OCI-LY3 (cell line): ENCODE data around the gene SLC2A6.

Source experiments
- H2AFZ ChIP-seq: fragments of 200-600, 300-600 bp; shearing (Covaris generic); 2 replicates; pipeline ENCODE4 v1.6.0; 2014; ENCODE audit warnings: antibody characterized with exemption, low read depth, low read length
- H3K27ac ChIP-seq: fragments of 200-600, 300-600 bp; sonication (generic); 2 replicates; pipeline ENCODE4 v1.5.1; 2014; ENCODE audit warnings: mild to moderate bottlenecking, low read length, moderate library complexity, mixed read lengths
- H3K27me3 ChIP-seq: fragments of 200-600, 300-600 bp; sonication (generic); 2 replicates; pipeline ENCODE4 v1.6.1; 2014; ENCODE audit warnings: low read depth, low read length, mixed read lengths
- H3K36me3 ChIP-seq: fragments of 200-600, 300-600 bp; sonication (generic); replicated peaks from 2 replicates; pipeline ENCODE3; 2014; ENCODE audit warnings: low read depth, low read length, mixed read lengths
- H3K4me1 ChIP-seq: fragments of 300-600, 200-600 bp; sonication (generic); 2 replicates; pipeline ENCODE4 v1.6.1; 2014; ENCODE audit warnings: low read length, mixed read lengths
- H3K4me2 ChIP-seq: fragments of 200-600, 300-600 bp; sonication (generic); 2 replicates; pipeline ENCODE4 v1.6.1; 2014; ENCODE audit warnings: low read length, mixed read lengths
- H3K4me3 ChIP-seq: fragments of 300-600, 200-600 bp; sonication (generic); 2 replicates; pipeline ENCODE4 v1.5.1; 2014; ENCODE audit warnings: antibody characterized with exemption, mild to moderate bottlenecking, low read length, moderate library complexity
- H3K79me2 ChIP-seq: fragments of 300-600, 200-600 bp; shearing (Covaris generic); 2 replicates; pipeline ENCODE4 v1.6.1; 2014; ENCODE audit warnings: mild to moderate bottlenecking, low read length, mixed read lengths
- H3K9ac ChIP-seq: fragments of 300-600, 200-600 bp; shearing (Covaris generic); 2 replicates; pipeline ENCODE4 v1.6.0; 2014; ENCODE audit warnings: mild to moderate bottlenecking, low read length, moderate library complexity
- H3K9me3 ChIP-seq: fragments of 200-600, 300-600 bp; shearing (Covaris generic); 2 replicates; pipeline ENCODE4 v1.6.1; 2014; ENCODE audit warnings: low read length, mixed read lengths; ENCODE audit not compliant: insufficient read depth
- H4K20me1 ChIP-seq: fragments of 200-600, 300-600 bp; sonication (generic); 2 replicates; pipeline ENCODE4 v1.6.1; 2016; ENCODE audit warnings: low read length, mixed read lengths; ENCODE audit not compliant: insufficient read depth
- CTCF ChIP-seq: fragments of 200-600, 300-600 bp; sonication (generic); IDR thresholded peaks from 2 replicates; pipeline ENCODE4 v1.5.1; 2014; ENCODE audit warnings: antibody characterized with exemption, low read length, low read depth
- EZH2phosphoT487 ChIP-seq: fragments of 200-600 bp; shearing (Covaris generic); IDR thresholded peaks from 2 replicates; pipeline ENCODE4 v1.6.1; 2018; ENCODE audit warnings: antibody characterized with exemption, mixed run types, low read depth

The SLC2A6 gene

DNA sequence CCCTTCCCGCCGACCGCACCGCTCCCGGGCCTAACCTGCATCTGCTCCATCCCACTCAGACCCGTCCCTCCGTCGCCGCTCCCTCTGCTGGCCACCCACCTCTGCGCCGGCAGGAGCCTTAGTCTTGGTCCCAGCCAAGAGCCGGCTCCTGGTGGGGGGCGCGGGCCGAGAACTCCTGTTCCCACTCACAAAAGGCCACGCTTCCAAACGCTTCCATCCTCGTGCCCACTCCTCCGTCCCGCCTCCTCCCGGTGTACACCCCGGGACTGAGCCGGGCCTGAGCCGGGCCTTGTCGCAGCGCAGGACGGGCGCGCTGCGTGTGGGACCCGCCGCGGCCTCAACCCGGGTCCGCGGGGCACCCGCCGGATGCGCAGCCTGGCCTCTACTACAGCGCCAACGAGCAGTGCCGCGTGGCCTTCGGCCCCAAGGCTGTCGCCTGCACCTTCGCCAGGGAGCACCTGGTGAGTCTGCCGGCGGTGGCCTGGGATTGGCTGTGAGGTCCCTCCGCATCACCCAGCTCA is 49.2 kb downstream of the SLC2A6 start:
- no peak overlapping the region for H3K4me3 ChIP-seq
- no peak overlapping the region for H3K4me2 ChIP-seq
- no peak overlapping the region for H3K27ac ChIP-seq
- H3K9ac ChIP-seq: no peak overlapping the region
- no peaks in the 10 kb centered on the region for H3K36me3 ChIP-seq
- no peaks in the 10 kb centered on the region for H3K4me1 ChIP-seq
- no peak for TF ChIP-seq CTCF
- TF ChIP-seq EZH2phosphoT487: no peak
- H4K20me1 ChIP-seq: no peaks in the 10 kb centered on the region
- no peaks in the 10 kb centered on the region for H3K9me3 ChIP-seq
- no peaks in the 10 kb centered on the region for H3K27me3 ChIP-seq
- no peaks in the 10 kb centered on the region for H3K79me2 ChIP-seq
- no peak overlapping the region for H2AFZ ChIP-seq

DNA sequence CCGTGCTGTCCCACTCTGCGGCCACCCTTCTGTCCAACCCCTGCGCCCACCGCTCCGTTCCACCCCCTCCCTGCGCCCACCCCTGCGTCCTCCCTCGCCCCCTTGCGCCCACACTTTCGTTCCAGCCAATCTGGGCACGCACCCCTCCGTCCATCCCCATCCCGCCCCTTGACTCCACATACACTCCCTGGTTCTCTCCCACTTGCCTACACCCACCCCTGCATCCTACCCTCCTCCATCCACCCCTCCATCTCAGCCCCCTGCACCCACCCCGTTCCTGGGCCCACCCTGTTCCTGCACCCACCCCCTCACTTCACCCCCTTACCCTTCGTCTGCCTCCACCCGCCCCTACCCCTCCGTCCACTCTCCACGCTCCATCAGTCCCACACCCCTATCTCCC is 49.7 kb downstream of the SLC2A6 start:
- no peaks in the 10 kb centered on the region for H3K79me2 ChIP-seq
- no peaks in the 10 kb centered on the region for H3K36me3 ChIP-seq
- no peak overlapping the region for H3K27ac ChIP-seq
- H2AFZ ChIP-seq: no peak overlapping the region
- no peaks in the 10 kb centered on the region for H3K9me3 ChIP-seq
- no peak overlapping the region for H3K4me2 ChIP-seq
- TF ChIP-seq EZH2phosphoT487: no peak
- no peak for TF ChIP-seq CTCF
- H3K4me1 ChIP-seq: no peaks in the 10 kb centered on the region
- no peak overlapping the region for H3K4me3 ChIP-seq
- H3K27me3 ChIP-seq: no peaks in the 10 kb centered on the region
- H3K9ac ChIP-seq: no peak overlapping the region
- no peaks in the 10 kb centered on the region for H4K20me1 ChIP-seq

DNA sequence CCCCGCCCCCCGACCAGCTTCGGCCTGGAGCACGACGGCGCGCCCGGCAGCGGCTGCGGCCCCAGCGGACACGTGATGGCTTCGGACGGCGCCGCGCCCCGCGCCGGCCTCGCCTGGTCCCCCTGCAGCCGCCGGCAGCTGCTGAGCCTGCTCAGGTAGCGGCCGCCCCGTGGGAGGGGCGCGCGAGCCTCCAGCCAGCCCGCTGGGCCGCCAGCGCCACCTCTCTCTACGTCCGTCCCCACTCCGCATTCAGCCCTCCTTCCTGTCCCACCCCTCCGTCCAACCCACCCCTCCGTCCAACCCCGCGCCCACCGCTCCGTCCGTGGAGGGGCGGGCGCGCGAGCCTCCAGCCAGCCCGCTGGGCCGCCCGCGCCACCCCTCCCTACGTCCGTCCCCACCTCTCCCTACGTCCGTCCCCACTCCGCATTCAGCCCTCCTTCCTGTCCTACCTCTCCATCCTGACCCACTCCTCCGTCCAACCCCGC is 50.2 kb downstream of the SLC2A6 start:
- Histone ChIP-seq H3K27me3 (no peaks in the 10 kb centered on the region), H3K27ac (no peak overlapping the region), H3K4me2 (no peak overlapping the region), H3K79me2 (no peaks in the 10 kb centered on the region), H2AFZ (no peak overlapping the region), H3K9me3 (no peaks in the 10 kb centered on the region), H3K9ac (no peak overlapping the region), H3K36me3 (no peaks in the 10 kb centered on the region), H4K20me1 (no peaks in the 10 kb centered on the region), H3K4me3 (no peak overlapping the region), H3K4me1 (no peaks in the 10 kb centered on the region)
- no peak for TF ChIP-seq CTCF
- no peak for TF ChIP-seq EZH2phosphoT487

DNA sequence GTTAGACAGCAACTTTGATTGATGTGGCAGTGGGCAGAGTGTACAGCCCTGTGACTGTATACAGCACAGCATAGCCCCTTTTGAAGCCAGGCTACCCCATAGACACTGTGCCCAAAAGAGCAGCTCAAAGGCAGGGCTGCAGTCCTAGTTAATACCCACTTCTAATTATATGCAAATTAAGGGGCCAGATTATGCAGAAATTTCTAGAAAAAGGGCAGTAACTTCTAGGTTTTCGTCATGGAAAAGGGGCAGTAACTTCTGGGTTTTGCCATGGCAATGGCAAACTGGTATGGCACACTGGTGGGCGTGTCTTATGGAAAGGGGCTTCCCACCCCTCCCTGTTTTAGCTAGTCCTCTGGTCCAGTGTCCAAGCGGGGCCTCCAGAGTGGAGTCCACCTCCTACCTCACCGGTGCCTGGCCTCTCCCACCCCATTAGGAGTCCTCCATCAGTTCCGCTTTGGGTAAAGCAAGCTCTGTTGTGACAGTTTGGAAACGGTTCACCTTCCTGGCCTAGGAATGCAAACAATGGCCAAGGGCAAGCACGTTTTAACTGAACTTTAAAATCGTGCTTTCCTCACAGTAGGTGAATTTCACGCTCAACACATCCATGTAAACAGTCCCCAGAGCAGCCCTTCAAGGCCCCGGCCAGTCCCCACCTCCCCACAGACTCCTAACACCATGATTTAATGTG is 51.1 kb downstream of the SLC2A6 start:
- no peak overlapping the region for H3K4me2 ChIP-seq
- no peaks in the 10 kb centered on the region for H3K27me3 ChIP-seq
- no peak overlapping the region for H3K4me3 ChIP-seq

More for the DNA sequence above, 51.1 kb downstream of the SLC2A6 start:
- no peak overlapping the region for H2AFZ ChIP-seq
- TF ChIP-seq CTCF (no peak), EZH2phosphoT487 (no peak)
- H3K79me2 ChIP-seq: no peaks in the 10 kb centered on the region
- no peaks in the 10 kb centered on the region for H3K36me3 ChIP-seq
- no peak overlapping the region for H3K27ac ChIP-seq
- H3K9me3 ChIP-seq: no peaks in the 10 kb centered on the region
- H3K9ac ChIP-seq: no peak overlapping the region
- no peaks in the 10 kb centered on the region for H4K20me1 ChIP-seq
- H3K4me1 ChIP-seq: no peaks in the 10 kb centered on the region
